Measurements from ENCODE around the gene DNAAF1. TPM values are rescaled to one million over a fixed set of nuclear protein-coding genes. Genes with fewer than 3 reads are reported as not detected.

The DNAAF1 gene
- total RNA-seq, 2 donors from 2014 or later: 0.20 TPM; not detected in 1

- Histone ChIP-seq H3K36me3 (no peaks in the 10 kb centered on the region), H3K4me1 (no peaks in the 10 kb centered on the region), H3K9me3 (no peaks in the 10 kb centered on the region), H3K9ac (ENCODE audit: low read depth in 2 of 2, low read length in 2 of 2) (no peak overlapping the region), H3K4me3 (no peak overlapping the region), H3K27me3 (no peaks in the 10 kb centered on the region), H3K27ac (no peak overlapping the region)
- no peak for DNase-seq
- intact Hi-C loops (cut with DNase I): no loop called here
- no peak for TF ChIP-seq CTCF (IDR thresholded peaks at IDR 0.05)
Observed at GRCh38 chr16:84205976-84206691, 61.0 kb downstream of the DNAAF1 start.

DNA sequence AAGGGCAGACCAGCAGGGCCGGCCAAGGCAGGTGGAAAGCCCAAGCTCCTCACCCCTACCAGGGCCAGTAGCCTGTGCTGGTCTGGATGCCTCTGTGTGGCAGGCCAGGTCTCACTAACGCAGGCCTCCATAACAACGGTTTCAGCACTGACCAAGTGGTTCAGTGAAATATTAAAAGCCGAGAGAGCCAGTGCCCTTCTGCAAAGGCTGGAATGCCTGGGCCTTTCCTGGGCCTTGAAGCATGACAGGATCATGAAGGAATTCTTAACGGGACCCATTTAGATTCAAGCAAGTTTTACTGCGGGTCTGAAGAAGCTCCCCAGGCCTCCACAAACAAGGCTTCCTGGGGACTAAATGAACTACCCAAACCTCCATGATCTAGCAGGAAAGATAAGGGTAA is 62.1 kb downstream of the DNAAF1 start:
- DNase-seq: no peak
- intact Hi-C loops (cut with DNase I): no loop called here
- no peaks in the 10 kb centered on the region for H3K27me3 ChIP-seq
- TF ChIP-seq CTCF (IDR thresholded peaks at IDR 0.05): no peak
- H3K9me3 ChIP-seq: no peaks in the 10 kb centered on the region
- H3K9ac ChIP-seq (ENCODE audit: low read depth in 2 of 2, low read length in 2 of 2): no peak overlapping the region
- no peaks in the 10 kb centered on the region for H3K36me3 ChIP-seq
- H3K4me3 ChIP-seq: no peak overlapping the region
- H3K4me1 ChIP-seq: no peaks in the 10 kb centered on the region
- no peak overlapping the region for H3K27ac ChIP-seq

- no peak overlapping the region for H3K9ac ChIP-seq (ENCODE audit: low read depth in 2 of 2, low read length in 2 of 2)
- H3K4me1 ChIP-seq: no peaks in the 10 kb centered on the region
- intact Hi-C loops (cut with DNase I): no loop called here
- H3K27ac ChIP-seq: no peak overlapping the region
- no peaks in the 10 kb centered on the region for H3K36me3 ChIP-seq
- DNase-seq: no peak
- TF ChIP-seq CTCF (IDR thresholded peaks at IDR 0.05): no peak
- H3K27me3 ChIP-seq: no peaks in the 10 kb centered on the region
- no peak overlapping the region for H3K4me3 ChIP-seq
- H3K9me3 ChIP-seq: no peaks in the 10 kb centered on the region
Observed at GRCh38 chr16:84207879-84208278, 62.8 kb downstream of the DNAAF1 start.

DNA sequence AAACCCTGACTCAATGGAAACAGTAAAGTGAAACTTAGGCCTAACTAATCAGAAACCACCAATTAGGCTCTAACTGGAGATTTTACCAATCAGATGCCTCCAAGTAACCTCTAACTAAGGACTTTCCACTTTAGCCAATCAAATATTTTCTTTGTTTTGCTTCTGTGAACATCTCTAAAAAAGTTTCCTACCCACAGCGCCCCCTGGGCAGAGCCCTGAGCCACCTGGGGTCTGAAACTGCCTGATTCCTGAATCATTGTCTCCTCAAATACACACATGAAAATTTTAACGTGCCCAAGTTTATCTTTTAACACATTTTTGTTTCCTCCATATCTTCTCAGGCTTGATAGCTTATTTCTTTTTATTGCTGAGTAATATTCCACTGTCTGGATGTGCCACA is 64.9 kb downstream of the DNAAF1 start:
- Histone ChIP-seq H3K4me1 (no peaks in the 10 kb centered on the region), H3K4me3 (no peak overlapping the region), H3K36me3 (no peaks in the 10 kb centered on the region), H3K27ac (no peak overlapping the region), H3K27me3 (no peaks in the 10 kb centered on the region), H3K9me3 (no peaks in the 10 kb centered on the region), H3K9ac (ENCODE audit: low read depth in 2 of 2, low read length in 2 of 2) (no peak overlapping the region)
- TF ChIP-seq CTCF (IDR thresholded peaks at IDR 0.05): no peak
- intact Hi-C loops (cut with DNase I): no loop called here
- no peak for DNase-seq

- intact Hi-C loops (cut with DNase I): no loop called here
- Histone ChIP-seq H3K27ac (no peak overlapping the region), H3K9ac (ENCODE audit: low read depth in 2 of 2, low read length in 2 of 2) (no peak overlapping the region), H3K4me1 (no peaks in the 10 kb centered on the region), H3K4me3 (no peak overlapping the region), H3K9me3 (no peaks in the 10 kb centered on the region), H3K27me3 (no peaks in the 10 kb centered on the region), H3K36me3 (no peaks in the 10 kb centered on the region)
- no peak for TF ChIP-seq CTCF (IDR thresholded peaks at IDR 0.05)
- no peak for DNase-seq
Observed at GRCh38 chr16:84212154-84212553, 67.0 kb downstream of the DNAAF1 start.

All from colonic mucosa (tissue), 4 donors.